Measurements from ENCODE around the gene LHPP.

LHPP gene

GRCh38 chr10:124521429-124521871 is 59.8 kb downstream of the LHPP start:
- DNase-seq (ENCODE audit: low read depth): no peak

DNA sequence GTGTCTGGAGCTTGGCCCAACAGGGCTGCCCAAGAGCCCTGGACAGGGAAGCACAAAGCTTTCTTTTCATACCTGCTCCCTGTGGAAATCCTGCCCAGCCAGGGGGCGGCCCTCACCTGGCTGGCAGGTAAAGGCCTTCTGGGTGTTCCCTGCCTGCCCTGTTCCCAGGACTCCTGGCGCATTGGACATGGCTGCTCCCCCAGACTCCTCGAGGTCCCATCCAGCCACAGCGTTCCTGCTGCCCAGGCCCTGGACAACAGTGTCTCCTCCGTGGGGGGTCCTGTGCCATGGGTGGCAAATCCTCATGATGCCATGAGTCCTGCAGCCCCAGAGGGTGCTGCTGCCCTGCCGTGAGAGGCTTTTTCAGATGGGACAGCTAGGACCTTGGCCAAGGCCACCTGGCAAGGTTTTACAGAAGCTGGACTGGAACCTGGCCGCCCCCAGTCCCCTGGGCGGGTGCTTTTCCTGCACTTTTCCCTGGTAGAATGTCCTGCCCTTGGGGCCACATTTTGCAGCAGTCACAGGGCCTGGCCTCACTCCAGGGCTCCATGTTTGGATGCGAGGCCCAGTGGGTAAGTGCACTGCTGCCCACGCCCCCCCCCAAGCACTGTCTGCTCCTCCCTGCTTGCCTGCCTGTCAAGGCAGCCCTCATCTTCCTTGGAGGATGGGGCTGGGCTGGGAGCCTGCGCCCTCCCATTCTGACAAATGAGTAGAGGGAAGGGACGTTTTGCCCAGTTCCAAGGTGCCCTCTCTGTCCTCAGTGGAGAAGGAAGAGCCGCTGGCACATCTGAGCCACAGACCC is 60.7 kb downstream of the LHPP start:
- DNase-seq (ENCODE audit: low read depth): no peak

DNA sequence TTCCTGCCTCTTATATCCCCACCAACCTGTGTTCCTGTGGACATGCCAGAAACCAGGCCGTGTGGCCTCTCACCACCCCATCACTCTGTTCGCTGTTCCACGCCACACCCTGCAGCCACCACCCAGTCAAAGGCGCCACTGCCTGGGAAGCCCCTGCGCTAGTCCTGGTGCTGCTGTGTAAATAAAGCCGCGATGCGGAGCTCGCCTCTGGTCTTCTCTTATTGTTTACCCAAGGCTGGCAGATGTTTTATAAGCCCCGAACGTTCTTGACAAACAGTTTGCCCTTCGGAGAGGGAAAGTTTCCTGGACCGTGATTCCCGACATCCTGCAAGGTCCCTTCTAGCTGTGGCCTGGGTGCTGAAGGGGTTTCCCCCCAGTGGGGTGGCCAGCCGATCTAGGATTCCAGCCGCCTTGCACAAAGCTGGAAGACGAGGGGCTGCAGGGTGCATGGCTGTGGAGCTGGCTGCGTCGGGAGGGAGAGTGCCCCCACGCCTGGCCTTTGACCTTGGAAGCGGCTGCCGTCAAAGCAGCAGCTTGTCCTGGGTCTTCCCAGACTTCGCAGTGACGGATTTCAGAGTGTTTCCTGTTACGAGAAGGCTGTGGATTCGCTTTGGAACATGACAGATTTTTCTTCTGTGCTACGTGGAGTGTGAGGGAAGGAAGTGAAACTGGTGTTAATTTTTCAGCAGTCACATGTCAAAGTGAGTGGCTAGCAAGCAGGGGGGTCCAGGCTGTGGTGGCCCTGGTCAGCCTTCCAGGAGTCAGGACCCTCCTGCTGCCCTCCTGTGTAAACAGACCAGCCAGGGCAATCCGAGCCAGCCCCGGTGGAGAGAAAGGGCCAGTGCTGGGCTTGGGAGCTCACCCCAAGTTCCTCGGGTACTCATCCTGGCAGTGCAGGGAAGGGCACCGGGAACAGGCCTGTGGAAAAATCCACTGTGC is 61.6 kb downstream of the LHPP start:
- no peak for DNase-seq (ENCODE audit: low read depth)

DNA sequence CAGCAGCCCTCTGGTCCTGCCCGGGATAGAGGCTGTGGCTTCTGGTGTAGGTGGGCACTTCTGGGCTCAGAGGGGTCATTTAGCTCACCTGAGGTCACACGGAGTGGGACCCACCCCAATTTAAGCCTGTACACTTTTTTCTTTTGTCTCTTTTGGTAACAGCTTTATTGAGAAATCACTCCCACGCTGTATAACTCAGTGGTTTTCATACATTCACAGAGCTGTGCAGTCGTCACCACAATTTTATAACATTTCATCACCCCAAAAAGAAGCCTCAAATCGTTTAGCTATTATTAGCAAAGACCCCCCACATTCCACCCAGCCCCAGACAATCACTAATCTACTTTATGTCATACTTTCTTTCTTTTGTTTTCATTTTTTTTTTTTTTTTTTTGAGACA is 62.3 kb downstream of the LHPP start:
- DNase-seq (ENCODE audit: low read depth): no peak

DNA sequence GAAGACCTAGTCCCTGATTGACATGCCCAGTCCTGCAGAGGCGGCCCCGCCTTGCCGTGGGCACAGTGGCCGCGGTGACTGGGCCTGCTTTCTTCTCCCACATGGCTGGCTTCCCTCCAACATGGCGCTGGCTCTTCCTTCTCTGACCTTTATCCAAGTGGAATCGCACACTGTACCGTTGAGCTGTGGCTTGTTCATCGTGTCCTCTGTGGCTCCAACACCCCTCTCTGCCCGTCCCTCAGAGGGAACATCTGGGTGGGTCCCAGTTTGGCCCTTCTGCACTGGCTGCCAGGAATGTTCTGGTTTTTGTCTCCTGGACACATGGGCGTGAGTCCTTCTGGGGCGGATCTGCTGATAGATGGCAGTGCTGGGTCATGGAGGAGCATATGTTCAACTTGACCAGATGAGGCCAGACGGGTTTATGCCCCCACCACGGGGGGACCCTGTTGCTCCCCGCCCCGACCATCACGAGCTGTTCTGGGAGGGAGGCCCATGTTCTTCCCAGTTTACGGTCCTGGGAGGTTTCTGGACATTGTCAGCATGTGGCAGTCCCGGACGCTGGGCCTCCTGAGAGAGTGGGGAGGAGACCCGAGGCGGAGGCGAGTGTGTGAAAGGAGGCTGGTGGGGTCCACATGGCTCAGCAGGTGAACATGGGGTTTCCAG is 63.5 kb downstream of the LHPP start:
- DNase-seq (ENCODE audit: low read depth): no peak

GRCh38 chr10:124525751-124526600 is 64.4 kb downstream of the LHPP start:
- no peak for DNase-seq (ENCODE audit: low read depth)

- DNase-seq (ENCODE audit: low read depth): no peak
Observed at GRCh38 chr10:124526621-124527267, 65.1 kb downstream of the LHPP start.

DNA sequence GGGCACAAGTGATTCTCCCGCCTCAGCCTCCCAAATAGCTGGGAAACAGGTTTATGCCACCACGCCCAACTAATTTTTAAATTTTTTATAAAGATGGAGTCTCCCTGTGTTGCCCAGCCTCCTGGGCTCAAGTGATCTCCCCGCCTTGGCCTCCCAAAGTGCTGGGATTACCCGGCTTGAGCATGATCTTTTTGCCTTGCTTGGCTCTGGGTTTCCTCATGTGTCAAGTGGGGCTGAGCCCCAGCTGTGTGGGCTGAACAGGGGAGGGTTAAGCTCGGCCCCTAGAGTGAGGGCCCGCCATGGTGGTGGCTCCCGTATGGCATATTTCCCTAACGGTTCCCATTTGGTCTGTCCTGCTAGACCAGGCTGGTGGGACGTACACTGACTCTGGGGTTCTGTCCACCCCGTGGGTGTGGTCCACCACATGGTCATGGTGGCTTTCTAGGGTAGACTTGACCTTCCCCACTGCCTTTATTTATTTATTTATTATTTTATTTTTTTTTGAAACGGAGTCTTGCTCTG is 66.3 kb downstream of the LHPP start:
- DNase-seq (ENCODE audit: low read depth): no peak

GRCh38 chr10:124529661-124530214 is 68.1 kb downstream of the LHPP start:
- no peak for DNase-seq (ENCODE audit: low read depth)

DNA sequence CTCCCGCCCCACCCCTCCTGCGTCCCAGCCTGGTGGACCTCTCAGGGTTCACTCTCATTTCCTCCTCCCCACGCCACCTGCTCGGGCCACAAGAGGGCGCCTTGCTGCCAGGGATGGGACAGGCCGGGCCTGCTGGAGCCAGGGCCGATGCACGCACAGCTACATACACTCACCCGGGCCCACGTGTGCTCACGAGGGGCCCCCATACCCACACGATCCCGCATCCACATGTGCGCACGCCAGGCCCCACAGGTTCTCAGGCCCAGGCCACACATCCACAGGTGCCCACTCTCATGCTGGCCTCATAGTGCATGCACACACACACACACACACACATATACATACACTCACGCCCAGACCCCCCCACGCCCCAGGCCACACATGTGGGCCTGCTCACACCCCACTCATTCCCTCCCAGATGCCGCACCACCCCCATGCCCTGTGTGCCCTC is 68.6 kb downstream of the LHPP start:
- peak; percentile 26 for DNase-seq (ENCODE audit: low read depth)

- no peak for DNase-seq (ENCODE audit: low read depth)
Observed at GRCh38 chr10:124530816-124531215, 69.2 kb downstream of the LHPP start.

GRCh38 chr10:124532106-124532641 is 70.6 kb downstream of the LHPP start:
- DNase-seq (ENCODE audit: low read depth): no peak

- no peak for DNase-seq (ENCODE audit: low read depth)
Observed at GRCh38 chr10:124532788-124533187, 71.2 kb downstream of the LHPP start.

GRCh38 chr10:124533266-124533665 is 71.6 kb downstream of the LHPP start:
- no peak for DNase-seq (ENCODE audit: low read depth)

DNA sequence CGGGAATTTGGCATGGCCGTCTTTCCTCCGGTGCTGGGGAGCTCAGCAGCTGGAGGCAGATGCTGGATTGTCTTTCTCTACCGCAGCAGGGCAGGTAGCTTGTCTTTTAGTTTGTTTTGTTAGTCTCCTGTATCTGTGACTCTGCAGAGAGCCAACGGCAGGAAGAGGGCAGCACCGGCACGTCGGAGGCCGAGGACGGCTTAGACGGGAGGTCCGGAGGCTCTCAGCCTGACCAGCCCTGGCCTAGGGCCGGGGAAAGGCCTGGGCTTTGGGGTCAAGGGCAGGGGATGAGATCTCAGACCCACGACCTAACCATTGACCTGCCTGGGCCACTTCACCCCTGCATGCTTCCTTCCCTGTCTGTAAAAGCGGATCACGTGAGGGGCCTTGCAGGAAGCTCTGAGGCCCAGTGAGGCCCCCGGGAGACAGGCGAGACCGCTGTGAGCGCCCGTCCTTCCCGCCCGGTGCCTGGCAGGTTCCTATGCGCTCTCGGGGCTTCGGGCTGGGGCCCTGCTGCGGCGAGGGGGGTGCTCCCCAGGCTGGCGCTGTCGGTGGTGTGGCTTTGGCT is 72.7 kb downstream of the LHPP start:
- peak; percentile 4 for DNase-seq (ENCODE audit: low read depth)

GRCh38 chr10:124534826-124535601 is 73.4 kb downstream of the LHPP start:
- DNase-seq (ENCODE audit: low read depth): no peak

DNA sequence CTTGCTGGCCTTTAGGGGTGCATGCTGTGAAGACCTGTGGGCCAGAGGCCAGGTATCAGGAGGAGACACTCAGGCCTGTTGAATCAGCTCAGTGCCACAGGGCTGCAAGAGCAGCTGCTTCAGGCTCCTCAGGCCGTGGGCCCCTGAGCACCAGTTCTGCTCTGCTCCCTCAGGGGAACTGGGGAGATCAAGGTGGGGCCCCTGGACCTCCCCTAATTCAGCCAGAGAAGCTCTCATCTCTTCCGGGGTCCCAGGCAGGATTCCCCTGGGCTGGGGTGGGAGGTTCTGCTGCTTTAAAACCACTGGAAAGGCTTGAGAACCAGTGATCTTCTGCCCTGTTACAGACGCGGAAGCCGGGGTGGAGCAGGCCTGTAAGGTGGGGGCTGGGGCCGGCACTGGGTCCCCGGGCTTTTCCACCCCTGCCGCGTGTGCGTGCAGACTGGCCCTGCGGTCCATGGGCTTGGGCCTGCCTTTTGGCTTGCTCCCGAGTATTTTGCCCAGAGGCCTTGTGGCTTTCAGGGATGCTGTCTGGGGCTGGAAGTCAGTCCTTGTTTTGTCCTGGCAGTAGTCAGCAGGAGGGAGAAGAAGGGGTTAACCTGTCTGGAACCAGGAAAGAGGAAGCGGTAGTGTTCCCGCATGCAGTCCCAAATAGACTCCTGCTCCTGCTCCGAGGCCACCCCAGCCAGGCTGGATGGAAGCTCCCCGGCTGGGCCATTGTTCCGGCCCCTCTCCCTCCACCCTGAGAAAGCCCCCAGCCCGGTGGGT is 74.3 kb downstream of the LHPP start:
- no peak for DNase-seq (ENCODE audit: low read depth)

DNA sequence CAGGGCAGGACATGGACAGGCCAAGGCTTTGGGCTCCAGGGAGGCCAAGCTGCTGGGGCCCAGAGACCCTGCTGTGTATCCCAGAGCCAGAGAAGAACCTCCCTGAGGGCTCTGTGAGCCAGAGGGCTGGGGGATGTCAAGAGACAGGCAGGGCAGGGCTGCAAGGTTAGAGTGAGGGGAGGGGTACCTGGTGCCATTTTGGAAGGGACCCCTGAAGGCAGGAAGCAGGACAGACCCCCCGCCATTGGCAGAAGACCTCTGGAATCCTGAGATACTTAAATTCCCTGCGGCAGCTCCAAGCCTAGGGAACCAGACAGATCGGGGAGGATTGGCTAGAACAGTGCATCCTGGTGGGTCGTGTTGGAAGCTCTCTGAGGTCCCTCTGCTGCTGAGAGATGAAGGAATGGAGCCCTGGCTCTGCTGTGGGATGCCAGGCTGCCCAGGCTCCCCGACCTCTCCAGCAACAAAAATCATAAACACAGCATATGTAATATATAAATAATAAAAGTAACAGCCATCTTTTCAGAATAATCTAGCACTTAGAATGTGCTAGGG is 75.0 kb downstream of the LHPP start:
- no peak for DNase-seq (ENCODE audit: low read depth)
